AG09319 (cell line): ENCODE measurements around the gene ADAP2.
"Not testable (repeated sequence)": the region's sequence is repeated elsewhere in the genome, so short reads cannot be mapped to it uniquely, and the experiment has no call there.

Source experiments
- DNase-seq: peaks from one replicate; pipeline ENCODE4 v3.0.0-alpha.2; 2010; ENCODE audit warnings: low read depth; ENCODE audit errors: extremely low read depth
- TF ChIP-seq, protein P1 (sequence below): IDR thresholded peaks from 2 replicates; pipeline ENCODE4 v1.5.1; 2011; ENCODE audit warnings: low read depth, mild to moderate bottlenecking, inconsistent platforms, low read length, moderate library complexity

ADAP2 gene

DNA sequence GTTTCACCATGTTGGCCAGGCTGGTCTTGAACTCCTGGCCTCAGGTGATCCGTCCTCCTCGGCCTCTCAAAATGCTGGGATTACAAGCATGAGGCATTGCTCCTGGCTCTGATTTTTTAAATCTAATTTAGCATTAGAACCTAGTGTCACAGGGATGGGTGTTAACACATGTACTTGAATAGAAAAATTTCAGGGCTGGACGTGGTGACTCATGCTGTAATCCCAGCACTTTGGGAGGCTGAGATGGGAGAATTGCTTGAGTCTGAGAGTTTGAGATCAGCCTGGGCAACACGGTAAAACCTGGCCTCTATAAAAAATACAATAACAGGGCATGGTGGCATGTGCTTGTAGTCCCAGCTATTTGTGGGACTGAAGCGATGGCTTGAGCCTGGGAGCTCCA lies 43.1 kb downstream of the ADAP2 start:
- TF ChIP-seq, protein P1, sequence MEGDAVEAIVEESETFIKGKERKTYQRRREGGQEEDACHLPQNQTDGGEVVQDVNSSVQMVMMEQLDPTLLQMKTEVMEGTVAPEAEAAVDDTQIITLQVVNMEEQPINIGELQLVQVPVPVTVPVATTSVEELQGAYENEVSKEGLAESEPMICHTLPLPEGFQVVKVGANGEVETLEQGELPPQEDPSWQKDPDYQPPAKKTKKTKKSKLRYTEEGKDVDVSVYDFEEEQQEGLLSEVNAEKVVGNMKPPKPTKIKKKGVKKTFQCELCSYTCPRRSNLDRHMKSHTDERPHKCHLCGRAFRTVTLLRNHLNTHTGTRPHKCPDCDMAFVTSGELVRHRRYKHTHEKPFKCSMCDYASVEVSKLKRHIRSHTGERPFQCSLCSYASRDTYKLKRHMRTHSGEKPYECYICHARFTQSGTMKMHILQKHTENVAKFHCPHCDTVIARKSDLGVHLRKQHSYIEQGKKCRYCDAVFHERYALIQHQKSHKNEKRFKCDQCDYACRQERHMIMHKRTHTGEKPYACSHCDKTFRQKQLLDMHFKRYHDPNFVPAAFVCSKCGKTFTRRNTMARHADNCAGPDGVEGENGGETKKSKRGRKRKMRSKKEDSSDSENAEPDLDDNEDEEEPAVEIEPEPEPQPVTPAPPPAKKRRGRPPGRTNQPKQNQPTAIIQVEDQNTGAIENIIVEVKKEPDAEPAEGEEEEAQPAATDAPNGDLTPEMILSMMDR: no peak
- no peak for DNase-seq

DNA sequence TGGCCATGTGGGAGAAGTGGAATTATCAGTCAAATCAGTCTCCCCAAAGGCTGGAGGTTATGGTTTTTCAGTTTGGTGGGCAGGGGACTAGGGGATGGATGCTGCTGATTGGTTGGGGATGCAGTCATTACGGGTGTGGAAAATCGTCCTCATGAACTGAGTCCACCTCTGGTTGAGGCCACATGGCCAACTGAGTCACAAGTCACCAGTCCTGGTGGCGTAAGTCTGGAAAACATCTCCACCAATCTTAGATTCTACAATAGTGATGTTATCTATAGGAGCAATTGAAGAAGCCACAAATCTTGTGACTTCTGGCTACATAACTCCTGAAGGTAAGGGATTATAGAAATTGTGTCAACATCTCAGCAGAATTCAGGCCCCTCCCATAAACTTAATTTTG lies 43.9 kb downstream of the ADAP2 start:
- TF ChIP-seq, protein P1: no peak
- DNase-seq: no peak

DNA sequence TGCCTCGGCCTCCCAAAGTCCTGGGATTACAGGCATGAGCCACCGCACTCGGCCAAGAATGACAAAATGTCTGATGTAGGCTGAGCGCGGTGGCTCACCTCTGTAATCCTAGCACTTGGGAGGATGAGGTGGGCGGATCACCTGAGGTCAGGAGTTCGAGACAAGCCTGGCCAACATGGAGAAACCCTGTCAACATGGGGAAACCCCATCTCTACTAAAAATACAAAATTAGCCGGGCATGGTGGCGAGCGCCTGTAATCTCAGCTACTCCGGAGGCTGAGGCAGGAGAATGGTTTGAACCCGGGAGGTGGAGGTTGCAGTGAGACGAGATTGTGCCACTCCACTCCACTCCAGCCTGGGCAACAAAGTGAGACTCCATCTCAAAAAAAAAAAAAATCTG lies 46.2 kb downstream of the ADAP2 start:
- not testable (repeated sequence) for DNase-seq

DNA sequence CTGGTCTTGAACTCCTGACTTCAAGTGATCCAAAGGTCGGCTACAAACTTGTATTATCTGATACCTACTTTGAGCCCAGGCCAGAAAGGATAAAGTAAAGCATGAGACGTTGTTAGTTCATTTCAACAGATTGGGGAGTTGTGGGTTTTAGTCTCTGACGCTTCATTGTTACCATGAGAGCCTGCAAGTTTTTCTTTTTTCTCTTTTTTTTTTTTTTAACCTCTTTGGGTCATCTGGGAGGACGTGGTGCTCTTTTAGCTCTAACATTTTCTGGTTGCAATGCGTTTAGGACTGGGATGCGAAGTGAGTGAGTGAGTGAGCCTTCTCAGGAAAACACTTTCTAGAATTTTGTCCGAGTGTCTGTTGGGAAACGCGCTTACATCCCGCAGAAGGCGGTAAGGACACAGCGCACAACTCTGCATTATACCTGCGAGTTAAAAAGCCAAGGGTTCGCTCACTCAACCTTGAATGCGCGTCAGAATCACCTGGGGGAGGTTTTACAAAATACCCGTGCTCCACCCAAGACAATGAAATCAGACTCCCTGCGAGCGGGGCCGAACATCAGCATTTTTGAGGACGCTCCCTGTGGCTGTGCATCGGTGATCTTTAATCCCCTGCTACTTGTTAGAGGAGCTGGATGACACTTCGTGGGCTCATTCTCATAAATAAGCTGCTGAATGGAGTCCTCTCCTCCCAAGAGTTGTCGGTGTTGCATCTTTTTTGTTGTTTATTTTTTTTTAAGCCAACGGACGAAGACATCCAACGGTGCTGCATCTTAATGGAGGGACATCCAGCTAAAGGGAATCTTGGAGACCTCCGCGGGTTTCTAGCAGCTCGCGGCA lies 48.5 kb downstream of the ADAP2 start:
- TF ChIP-seq, protein P1: no peak
- no peak for DNase-seq

DNA sequence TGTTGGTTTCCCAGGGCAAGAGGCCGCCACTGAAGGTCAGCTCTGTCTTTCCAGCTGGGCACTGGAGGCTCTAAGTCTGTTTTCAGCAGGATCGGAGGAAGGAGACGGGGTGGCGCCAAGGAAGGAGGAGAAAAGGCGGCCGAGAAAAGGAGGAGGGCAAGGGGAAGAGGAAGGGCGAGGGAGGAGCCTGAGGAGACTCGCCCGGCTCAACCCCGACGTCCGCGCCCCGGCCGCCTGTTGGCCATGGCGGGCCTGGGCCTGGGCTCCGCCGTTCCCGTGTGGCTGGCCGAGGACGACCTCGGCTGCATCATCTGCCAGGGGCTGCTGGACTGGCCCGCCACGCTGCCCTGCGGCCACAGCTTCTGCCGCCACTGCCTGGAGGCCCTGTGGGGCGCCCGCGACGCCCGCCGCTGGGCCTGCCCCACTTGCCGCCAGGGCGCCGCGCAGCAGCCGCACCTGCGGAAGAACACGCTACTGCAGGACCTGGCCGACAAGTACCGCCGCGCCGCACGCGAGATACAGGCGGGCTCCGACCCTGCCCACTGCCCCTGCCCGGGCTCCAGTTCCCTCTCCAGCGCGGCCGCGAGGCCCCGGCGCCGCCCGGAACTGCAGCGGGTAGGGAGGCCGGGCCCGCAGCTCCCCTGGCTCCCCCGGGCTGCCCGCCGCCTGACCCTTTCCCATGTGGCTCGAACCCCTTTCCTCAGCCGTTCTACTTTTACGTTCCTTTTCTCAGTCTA lies 49.3 kb downstream of the ADAP2 start, which contains the start of gene RNF135:
Gene RNF135, plus strand, starts transcription at position 209 of the 737 bp plus-strand sequence. Its CDS starts 35 bp downstream, at position 244.
- TF ChIP-seq, protein P1: no peak; the same call in 1 of the 2 replicates
- DNase-seq: peak; percentile 72

DNA sequence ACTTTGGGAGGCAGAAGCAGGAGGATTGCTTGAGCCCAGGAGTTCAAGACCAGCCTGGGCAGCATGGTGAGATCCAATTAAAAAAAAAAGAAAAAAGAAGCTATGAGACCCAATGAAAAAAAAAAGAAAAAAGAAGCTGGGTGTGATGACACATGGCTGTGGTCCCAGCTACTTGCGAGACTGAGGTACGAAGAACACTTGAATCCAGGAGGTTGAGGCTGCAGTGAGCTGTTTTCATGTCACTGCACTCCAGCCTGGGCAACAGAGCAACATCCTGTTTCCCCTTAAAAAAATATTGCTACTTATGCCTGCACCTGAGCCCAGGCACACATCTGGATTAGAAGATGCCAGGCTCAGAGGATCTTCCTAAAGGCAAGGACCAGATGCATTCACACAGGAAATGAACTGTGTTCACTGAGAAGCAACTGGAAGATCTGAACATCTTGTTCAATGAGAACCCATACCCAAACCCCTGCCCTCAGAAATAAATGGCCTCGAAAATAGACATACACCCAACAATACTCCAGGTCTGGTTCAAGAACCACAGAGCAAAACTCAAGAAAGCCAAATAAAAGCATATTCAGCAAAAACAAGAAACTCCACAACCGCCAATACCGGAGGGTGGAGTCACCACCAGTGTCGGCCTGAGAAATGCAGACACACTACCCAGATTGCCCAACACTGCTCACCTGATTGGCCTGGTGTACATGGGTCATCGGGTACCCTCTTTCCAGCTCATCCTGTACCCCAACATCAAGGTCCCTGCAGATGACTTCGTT lies 53.5 kb downstream of the ADAP2 start:
- TF ChIP-seq, protein P1: no peak
- DNase-seq: no peak

DNA sequence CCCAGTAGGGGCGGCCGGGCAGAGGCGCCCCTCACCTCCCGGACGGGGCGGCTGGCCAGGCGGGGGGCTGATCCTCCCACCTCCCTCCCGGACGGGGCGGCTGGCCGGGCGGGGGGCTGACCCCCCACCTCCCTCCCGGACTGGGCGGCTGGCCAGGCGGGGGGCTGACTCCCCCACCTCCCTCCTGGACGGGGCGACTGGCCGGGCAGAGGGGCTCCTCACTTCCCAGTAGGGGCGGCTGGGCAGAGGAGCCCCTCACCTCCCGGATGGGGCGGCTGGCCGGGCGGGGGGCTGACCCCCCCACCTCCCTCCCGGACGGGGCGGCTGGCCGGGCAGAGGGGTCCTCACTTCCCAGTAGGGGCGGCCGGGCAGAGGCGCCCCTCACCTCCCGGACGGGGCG lies 58.2 kb downstream of the ADAP2 start:
- not testable (repeated sequence) for DNase-seq
